ENCODE results near the gene MSH3.

DNA sequence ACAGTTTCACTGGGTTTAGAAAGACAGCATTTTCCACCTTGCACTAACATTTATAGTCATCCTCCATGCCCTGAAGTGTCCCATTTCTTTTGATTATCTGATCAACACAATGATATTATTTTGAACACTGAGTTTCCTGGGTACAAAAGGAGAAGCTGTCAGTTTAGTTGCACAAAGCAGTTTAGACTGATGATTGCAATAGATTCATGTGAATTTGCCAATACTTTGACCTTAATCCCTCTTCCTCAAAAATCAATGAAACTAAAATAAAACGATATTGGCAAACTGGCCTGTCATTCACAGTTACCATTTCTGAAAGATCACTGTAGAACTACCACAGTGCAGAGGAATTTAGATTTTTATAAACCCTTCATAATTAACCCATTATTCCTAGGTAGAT, 271.5 kb downstream of the MSH3 start:
- TF ChIP-seq, protein P1, sequence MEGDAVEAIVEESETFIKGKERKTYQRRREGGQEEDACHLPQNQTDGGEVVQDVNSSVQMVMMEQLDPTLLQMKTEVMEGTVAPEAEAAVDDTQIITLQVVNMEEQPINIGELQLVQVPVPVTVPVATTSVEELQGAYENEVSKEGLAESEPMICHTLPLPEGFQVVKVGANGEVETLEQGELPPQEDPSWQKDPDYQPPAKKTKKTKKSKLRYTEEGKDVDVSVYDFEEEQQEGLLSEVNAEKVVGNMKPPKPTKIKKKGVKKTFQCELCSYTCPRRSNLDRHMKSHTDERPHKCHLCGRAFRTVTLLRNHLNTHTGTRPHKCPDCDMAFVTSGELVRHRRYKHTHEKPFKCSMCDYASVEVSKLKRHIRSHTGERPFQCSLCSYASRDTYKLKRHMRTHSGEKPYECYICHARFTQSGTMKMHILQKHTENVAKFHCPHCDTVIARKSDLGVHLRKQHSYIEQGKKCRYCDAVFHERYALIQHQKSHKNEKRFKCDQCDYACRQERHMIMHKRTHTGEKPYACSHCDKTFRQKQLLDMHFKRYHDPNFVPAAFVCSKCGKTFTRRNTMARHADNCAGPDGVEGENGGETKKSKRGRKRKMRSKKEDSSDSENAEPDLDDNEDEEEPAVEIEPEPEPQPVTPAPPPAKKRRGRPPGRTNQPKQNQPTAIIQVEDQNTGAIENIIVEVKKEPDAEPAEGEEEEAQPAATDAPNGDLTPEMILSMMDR (IDR thresholded peaks at IDR 0.05), result no peak
- no peak for TF ChIP-seq POLR2A (IDR thresholded peaks at IDR 0.05)

Measured in body of pancreas (tissue), 4 donors.